Measurements from ENCODE around the gene SLC15A3. TPM values are rescaled to one million over a fixed set of nuclear protein-coding genes. Genes with fewer than 3 reads are reported as not detected.

SLC15A3 gene
- total RNA-seq, 1 experiment from 2014 or later, result 0.43 TPM

- CTCF ChIA-PET, result interaction anchor here (0.6 kb wide), 1 partner anchor 478 kb away, joined by 5 read pairs; no protein-coding TSS in a partner anchor
- BruUV-seq (replicated peaks), result no TSS peak
Measured at GRCh38 chr11:60973699-60974098, 21.7 kb upstream of the SLC15A3 start.

DNA sequence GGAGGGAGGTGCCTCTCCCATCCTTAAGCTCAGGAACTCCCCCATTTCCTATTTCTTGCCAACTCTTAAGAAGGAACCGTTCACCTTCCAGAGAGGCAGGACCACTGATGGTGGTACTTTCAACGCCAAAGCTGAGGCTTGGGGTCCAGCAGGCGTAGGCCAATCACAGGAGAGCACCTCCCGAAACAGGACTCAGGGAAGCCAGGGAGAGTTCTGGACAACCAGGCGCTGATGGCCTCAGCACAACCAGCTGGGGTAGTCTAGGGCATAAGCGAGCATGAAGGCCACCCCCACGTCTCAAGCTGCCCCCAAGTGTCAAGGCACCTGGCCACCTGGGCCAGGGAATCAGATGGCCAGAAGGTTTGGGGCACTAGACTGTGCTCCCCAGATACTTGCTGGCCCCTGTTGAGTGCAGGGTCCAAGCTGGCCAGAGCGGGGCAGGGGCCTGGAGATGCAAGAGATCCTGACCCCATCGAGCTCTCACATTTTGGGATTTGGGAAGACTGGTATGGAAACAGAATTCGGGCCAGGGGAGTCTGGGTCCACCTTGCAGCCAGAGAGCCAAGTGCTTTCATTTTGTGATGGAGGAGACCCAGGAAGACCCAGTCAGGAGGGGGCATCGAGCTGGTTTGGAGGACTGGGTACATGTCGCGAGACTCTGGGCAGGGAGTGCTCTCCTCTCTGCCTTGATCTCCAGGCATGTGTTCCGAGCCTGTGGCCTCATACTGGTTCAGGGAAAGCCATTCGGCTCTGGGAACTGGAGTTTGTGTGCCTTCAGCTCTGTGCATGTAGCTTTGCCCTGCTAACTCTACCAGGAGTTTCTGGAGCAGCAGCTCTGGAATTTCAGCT lies 20.4 kb upstream of the SLC15A3 start:
- TF ChIP-seq, protein P1, sequence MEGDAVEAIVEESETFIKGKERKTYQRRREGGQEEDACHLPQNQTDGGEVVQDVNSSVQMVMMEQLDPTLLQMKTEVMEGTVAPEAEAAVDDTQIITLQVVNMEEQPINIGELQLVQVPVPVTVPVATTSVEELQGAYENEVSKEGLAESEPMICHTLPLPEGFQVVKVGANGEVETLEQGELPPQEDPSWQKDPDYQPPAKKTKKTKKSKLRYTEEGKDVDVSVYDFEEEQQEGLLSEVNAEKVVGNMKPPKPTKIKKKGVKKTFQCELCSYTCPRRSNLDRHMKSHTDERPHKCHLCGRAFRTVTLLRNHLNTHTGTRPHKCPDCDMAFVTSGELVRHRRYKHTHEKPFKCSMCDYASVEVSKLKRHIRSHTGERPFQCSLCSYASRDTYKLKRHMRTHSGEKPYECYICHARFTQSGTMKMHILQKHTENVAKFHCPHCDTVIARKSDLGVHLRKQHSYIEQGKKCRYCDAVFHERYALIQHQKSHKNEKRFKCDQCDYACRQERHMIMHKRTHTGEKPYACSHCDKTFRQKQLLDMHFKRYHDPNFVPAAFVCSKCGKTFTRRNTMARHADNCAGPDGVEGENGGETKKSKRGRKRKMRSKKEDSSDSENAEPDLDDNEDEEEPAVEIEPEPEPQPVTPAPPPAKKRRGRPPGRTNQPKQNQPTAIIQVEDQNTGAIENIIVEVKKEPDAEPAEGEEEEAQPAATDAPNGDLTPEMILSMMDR (IDR thresholded peaks at IDR 0.05; ENCODE audit: insufficient read depth in 1 of 2, low read depth in 1 of 2, low read length in 1 of 2, severe bottlenecking in 1 of 2, unreplicated experiment in 1 of 2), result no peak
- Histone ChIP-seq H3K4me3 (ENCODE audit: low read depth, low read length) (no peak overlapping the region), H3K4me1 (no peaks in the 10 kb centered on the region), H3K36me3 (ENCODE audit: control insufficient read depth, insufficient read depth, low read length) (no peaks in the 10 kb centered on the region), H3K27me3 (replicated peaks; ENCODE audit: control insufficient read depth, insufficient read depth, low read length) (no peaks in the 10 kb centered on the region), H3K9me3 (peaks cover 18% of the 10 kb centered on the region)
- H3K4me1 Mint-ChIP-seq (ENCODE audit: low read depth, unreplicated experiment), result no peaks in the 10 kb centered on the region
- ChIA-PET POLR2A (interaction anchor here (0.6 kb wide), 1 partner anchor 46 kb away, joined by 3 read pairs; no protein-coding TSS in a partner anchor), CTCF (no interaction called here)
- DNase-seq, result no peak
- H3K9me3 Mint-ChIP-seq (ENCODE audit: unreplicated experiment), result peaks cover 16% of the 10 kb centered on the region
- no peak overlapping the region for H3K4me3 Mint-ChIP-seq (ENCODE audit: unreplicated experiment)
- no peak overlapping the region for H3K27ac Mint-ChIP-seq (ENCODE audit: unreplicated experiment)
- H3K36me3 Mint-ChIP-seq (ENCODE audit: insufficient read depth, unreplicated experiment), result no peaks in the 10 kb centered on the region
- H3K27me3 Mint-ChIP-seq (ENCODE audit: insufficient read depth, unreplicated experiment), result peaks cover under 1% of the 10 kb centered on the region
- intact Hi-C loops (cut with micrococcal nuclease; ENCODE audit: unreplicated experiment), result no loop called here
- BruUV-seq (replicated peaks), result no TSS peak

More at GRCh38 chr11:60973699-60974098, 21.7 kb upstream of the SLC15A3 start:
- no peak overlapping the region for H3K27ac Mint-ChIP-seq (ENCODE audit: unreplicated experiment)
- intact Hi-C loops (cut with micrococcal nuclease; ENCODE audit: unreplicated experiment), result no loop called here
- peak in 1 of 2 experiments; percentile 8 for DNase-seq
- peaks cover 3% of the 10 kb centered on the region for H3K27me3 Mint-ChIP-seq (ENCODE audit: insufficient read depth, unreplicated experiment)
- H3K4me1 Mint-ChIP-seq (ENCODE audit: low read depth, unreplicated experiment), result no peaks in the 10 kb centered on the region
- Histone ChIP-seq H3K27me3 (replicated peaks; ENCODE audit: control insufficient read depth, insufficient read depth, low read length) (no peaks in the 10 kb centered on the region), H3K36me3 (ENCODE audit: control insufficient read depth, insufficient read depth, low read length) (no peaks in the 10 kb centered on the region), H3K4me3 (ENCODE audit: low read depth, low read length) (no peak overlapping the region), H3K9me3 (peaks cover 8% of the 10 kb centered on the region), H3K4me1 (no peaks in the 10 kb centered on the region)
- no peak overlapping the region for H3K4me3 Mint-ChIP-seq (ENCODE audit: unreplicated experiment)
- no peaks in the 10 kb centered on the region for H3K36me3 Mint-ChIP-seq (ENCODE audit: insufficient read depth, unreplicated experiment)
- TF ChIP-seq, protein P1 (IDR thresholded peaks at IDR 0.05; ENCODE audit: insufficient read depth in 1 of 2, low read depth in 1 of 2, low read length in 1 of 2, severe bottlenecking in 1 of 2, unreplicated experiment in 1 of 2), result no peak
- POLR2A ChIA-PET, result no interaction called here
- peaks cover 3% of the 10 kb centered on the region for H3K9me3 Mint-ChIP-seq (ENCODE audit: unreplicated experiment)

- intact Hi-C loops (cut with micrococcal nuclease; ENCODE audit: unreplicated experiment), result no loop called here
- H3K27me3 ChIP-seq (replicated peaks; ENCODE audit: control insufficient read depth, insufficient read depth, low read length), result no peaks in the 10 kb centered on the region
- no peaks in the 10 kb centered on the region for H3K4me1 ChIP-seq
- TF ChIP-seq, protein P1 (IDR thresholded peaks at IDR 0.05; ENCODE audit: insufficient read depth in 1 of 2, low read depth in 1 of 2, low read length in 1 of 2, severe bottlenecking in 1 of 2, unreplicated experiment in 1 of 2), result no peak
- Mint-ChIP-seq H3K4me3 (ENCODE audit: unreplicated experiment) (no peak within 1 kb of the TSS), H3K4me1 (ENCODE audit: low read depth, unreplicated experiment) (no peaks in the 10 kb centered on the region), H3K27ac (ENCODE audit: unreplicated experiment) (no peak within 1 kb of the TSS), H3K36me3 (ENCODE audit: insufficient read depth, unreplicated experiment) (no peaks in the 10 kb centered on the region), H3K9me3 (ENCODE audit: unreplicated experiment) (peaks cover 21% of the 10 kb centered on the region), H3K27me3 (ENCODE audit: insufficient read depth, unreplicated experiment) (no peaks in the 10 kb centered on the region)
- ChIA-PET CTCF (no interaction called here), POLR2A (interaction anchor here (0.6 kb wide), 1 partner anchor 45 kb away, joined by 3 read pairs; no protein-coding TSS in a partner anchor)
- H3K9me3 ChIP-seq, result peaks cover 18% of the 10 kb centered on the region
- no TSS peak for BruUV-seq (replicated peaks)
- H3K4me3 ChIP-seq (ENCODE audit: low read depth, low read length), result no peak within 1 kb of the TSS
- DNase-seq, result no peak
- H3K36me3 ChIP-seq (ENCODE audit: control insufficient read depth, insufficient read depth, low read length), result no peaks in the 10 kb centered on the region
Measured at GRCh38 chr11:60971520-60971919, 19.5 kb upstream of the SLC15A3 start, which contains the start of gene CD6. Gene CD6, plus strand, starts transcription at chr11:60971680. Its CDS starts 186 bp downstream, at chr11:60971866.

Measured in Caco-2 (cell line).